IPS-20b (cell line): Measurements from ENCODE around the gene IGFBP1.
"Not testable (repeated sequence)": the region's sequence is repeated elsewhere in the genome, so short reads cannot be mapped to it uniquely, and the experiment has no call there.

Experiments used
- H3K27ac ChIP-seq: one replicate; pipeline ENCODE4 v1.5.1; 2013; ENCODE audit warnings: low read length
- H3K27me3 ChIP-seq: 2 replicates; pipeline ENCODE4 v1.6.1; 2013; ENCODE audit warnings: mild to moderate bottlenecking, low read length, inconsistent platforms; ENCODE audit not compliant: insufficient read depth
- H3K36me3 ChIP-seq: 2 replicates; pipeline ENCODE4 v1.6.1; 2013; ENCODE audit warnings: low read depth, mild to moderate bottlenecking, inconsistent platforms, low read length, moderate library complexity; ENCODE audit not compliant: insufficient read depth
- H3K4me1 ChIP-seq: 2 replicates; pipeline ENCODE4 v1.6.1; 2013; ENCODE audit warnings: mild to moderate bottlenecking, control low read depth, inconsistent platforms, low read length, moderate library complexity; ENCODE audit not compliant: insufficient read depth
- H3K4me3 ChIP-seq: 2 replicates; pipeline ENCODE4 v1.5.1; 2013; ENCODE audit warnings: mild to moderate bottlenecking, low read length, inconsistent platforms
- H3K9ac ChIP-seq: 2 replicates; pipeline ENCODE4 v1.6.1; 2013; ENCODE audit warnings: low read depth, mild to moderate bottlenecking, inconsistent platforms, low read length, moderate library complexity
- H3K9me3 ChIP-seq: 2 replicates; pipeline ENCODE4 v1.6.1; 2013; ENCODE audit warnings: mild to moderate bottlenecking, low read depth, low read length, inconsistent platforms; ENCODE audit not compliant: insufficient read depth

The IGFBP1 gene

GRCh38 chr7:45888185-45888992 lies at the start of gene IGFBP1:
Gene IGFBP1 (plus strand): TSS chr7:45888488. CDS start chr7:45888653, 165 bp downstream.
- Histone ChIP-seq H3K9me3 (no peaks in the 10 kb centered on the region), H3K36me3 (no peaks in the 10 kb centered on the region), H3K27me3 (peaks cover 65% of the 10 kb centered on the region), H3K4me1 (peaks cover 6% of the 10 kb centered on the region), H3K27ac (no peak within 1 kb of the TSS), H3K4me3 (peak within 1 kb of the TSS; percentile 63), H3K9ac (no peak within 1 kb of the TSS)

DNA sequence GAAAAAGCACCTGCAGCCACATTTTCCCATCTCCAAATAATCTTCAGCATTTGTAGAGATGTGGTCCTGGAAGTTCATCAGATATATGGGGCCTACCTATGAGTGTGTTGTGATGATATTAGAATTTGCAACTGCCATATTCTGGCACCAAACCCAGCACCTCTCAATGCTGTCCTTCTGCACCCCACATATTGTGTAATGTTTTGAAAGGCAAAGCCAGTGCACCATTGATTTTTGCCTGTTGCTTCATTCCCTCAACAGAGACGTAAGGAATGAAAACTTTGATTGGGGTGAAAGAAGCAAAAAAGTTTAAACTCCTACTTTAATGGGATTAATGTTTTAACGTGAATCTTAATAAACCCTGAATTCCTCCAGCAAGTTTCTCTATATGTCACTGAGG lies 49.4 kb upstream of the IGFBP1 start:
- not testable (repeated sequence) for H3K9me3 ChIP-seq, H3K36me3 ChIP-seq, H3K4me3 ChIP-seq, H3K27ac ChIP-seq, H3K9ac ChIP-seq, H3K4me1 ChIP-seq, H3K27me3 ChIP-seq

- H3K36me3 ChIP-seq, H3K4me3 ChIP-seq, H3K27ac ChIP-seq, H3K27me3 ChIP-seq, H3K9me3 ChIP-seq, H3K4me1 ChIP-seq, H3K9ac ChIP-seq: not testable (repeated sequence)
These were observed 46.2 kb upstream of the IGFBP1 start for GRCh38 chr7:45841926-45842717.

- not testable (repeated sequence) for H3K9me3 ChIP-seq, H3K27me3 ChIP-seq, H3K4me3 ChIP-seq, H3K9ac ChIP-seq, H3K27ac ChIP-seq, H3K36me3 ChIP-seq, H3K4me1 ChIP-seq
These were observed 41.8 kb upstream of the IGFBP1 start for GRCh38 chr7:45846536-45846935.

- not testable (repeated sequence) for H3K36me3 ChIP-seq, H3K27me3 ChIP-seq, H3K27ac ChIP-seq, H3K9me3 ChIP-seq, H3K4me1 ChIP-seq, H3K9ac ChIP-seq, H3K4me3 ChIP-seq
These were observed 39.6 kb upstream of the IGFBP1 start for GRCh38 chr7:45848734-45849133.

- H3K27me3 ChIP-seq, H3K4me1 ChIP-seq, H3K36me3 ChIP-seq, H3K9me3 ChIP-seq, H3K9ac ChIP-seq, H3K27ac ChIP-seq, H3K4me3 ChIP-seq: not testable (repeated sequence)
These were observed 35.3 kb upstream of the IGFBP1 start for GRCh38 chr7:45852984-45853383.

- not testable (repeated sequence) for H3K4me3 ChIP-seq, H3K9me3 ChIP-seq, H3K4me1 ChIP-seq, H3K27ac ChIP-seq, H3K27me3 ChIP-seq, H3K9ac ChIP-seq, H3K36me3 ChIP-seq
These were observed 34.8 kb upstream of the IGFBP1 start for GRCh38 chr7:45853491-45853890.

DNA sequence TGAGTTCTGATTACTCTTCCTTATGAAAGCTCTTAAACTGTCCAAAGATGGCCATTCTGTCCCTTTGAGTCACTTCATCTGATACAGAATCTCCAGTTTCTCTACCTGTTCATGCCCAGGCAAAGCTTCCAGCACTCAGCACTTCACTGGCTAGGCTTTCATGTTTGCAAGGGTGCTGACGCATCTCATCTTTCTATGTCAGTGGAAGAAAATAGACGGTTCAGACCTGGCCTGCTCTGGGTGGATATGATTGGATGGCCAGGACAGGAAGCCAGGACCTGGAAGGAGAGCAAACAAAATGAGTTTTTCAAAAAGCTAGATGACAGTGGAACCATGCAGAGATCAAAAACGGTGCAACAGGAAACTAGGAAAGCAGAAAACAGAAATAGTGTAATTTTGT lies 32.6 kb upstream of the IGFBP1 start:
- not testable (repeated sequence) for H3K36me3 ChIP-seq, H3K9ac ChIP-seq, H3K4me1 ChIP-seq, H3K4me3 ChIP-seq, H3K27me3 ChIP-seq, H3K9me3 ChIP-seq, H3K27ac ChIP-seq

DNA sequence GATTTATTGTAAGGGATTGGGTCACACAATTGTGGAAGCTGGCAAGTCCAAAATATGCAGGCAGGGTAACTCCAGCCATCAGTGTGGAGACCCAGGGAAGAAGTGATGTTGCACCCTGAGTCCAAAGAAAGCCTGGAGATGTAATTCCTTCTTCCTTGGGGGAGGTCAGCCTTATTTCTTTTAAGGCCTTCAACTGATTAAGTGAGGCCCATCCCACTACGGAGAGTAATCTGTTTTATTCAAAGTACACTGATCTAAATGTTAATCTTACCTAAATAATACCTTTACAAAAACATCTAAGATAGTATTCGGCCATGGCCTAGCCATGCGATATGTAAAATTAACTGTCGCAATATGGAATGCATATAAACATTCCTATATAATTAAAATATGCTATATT lies 31.4 kb upstream of the IGFBP1 start:
- H3K27me3 ChIP-seq, H3K4me1 ChIP-seq, H3K9me3 ChIP-seq, H3K36me3 ChIP-seq, H3K9ac ChIP-seq, H3K27ac ChIP-seq, H3K4me3 ChIP-seq: not testable (repeated sequence)

DNA sequence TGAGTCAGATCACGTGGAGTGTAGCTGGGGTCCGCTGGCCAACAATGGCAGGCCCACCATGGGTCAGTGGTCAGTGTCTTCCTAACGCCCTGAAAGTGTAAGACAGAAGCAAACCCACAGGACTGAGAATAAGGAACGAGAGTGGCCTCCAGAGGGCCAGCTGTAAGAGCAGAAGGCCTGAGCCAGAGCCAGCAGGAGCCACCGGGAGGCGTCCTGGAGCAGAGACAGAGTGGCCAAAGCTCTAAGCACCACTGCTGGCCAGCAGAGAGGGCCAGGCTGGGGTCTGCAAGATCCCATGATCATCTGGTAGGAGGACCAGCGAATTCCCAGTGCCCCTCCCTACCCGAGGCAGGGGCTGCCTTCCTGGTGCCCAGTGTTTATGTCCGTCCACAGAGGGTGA lies 24.6 kb upstream of the IGFBP1 start:
- Histone ChIP-seq H3K4me1 (no peaks in the 10 kb centered on the region), H3K9ac (no peak overlapping the region), H3K4me3 (no peak overlapping the region), H3K36me3 (no peaks in the 10 kb centered on the region), H3K9me3 (no peaks in the 10 kb centered on the region), H3K27me3 (no peaks in the 10 kb centered on the region), H3K27ac (no peak overlapping the region)

DNA sequence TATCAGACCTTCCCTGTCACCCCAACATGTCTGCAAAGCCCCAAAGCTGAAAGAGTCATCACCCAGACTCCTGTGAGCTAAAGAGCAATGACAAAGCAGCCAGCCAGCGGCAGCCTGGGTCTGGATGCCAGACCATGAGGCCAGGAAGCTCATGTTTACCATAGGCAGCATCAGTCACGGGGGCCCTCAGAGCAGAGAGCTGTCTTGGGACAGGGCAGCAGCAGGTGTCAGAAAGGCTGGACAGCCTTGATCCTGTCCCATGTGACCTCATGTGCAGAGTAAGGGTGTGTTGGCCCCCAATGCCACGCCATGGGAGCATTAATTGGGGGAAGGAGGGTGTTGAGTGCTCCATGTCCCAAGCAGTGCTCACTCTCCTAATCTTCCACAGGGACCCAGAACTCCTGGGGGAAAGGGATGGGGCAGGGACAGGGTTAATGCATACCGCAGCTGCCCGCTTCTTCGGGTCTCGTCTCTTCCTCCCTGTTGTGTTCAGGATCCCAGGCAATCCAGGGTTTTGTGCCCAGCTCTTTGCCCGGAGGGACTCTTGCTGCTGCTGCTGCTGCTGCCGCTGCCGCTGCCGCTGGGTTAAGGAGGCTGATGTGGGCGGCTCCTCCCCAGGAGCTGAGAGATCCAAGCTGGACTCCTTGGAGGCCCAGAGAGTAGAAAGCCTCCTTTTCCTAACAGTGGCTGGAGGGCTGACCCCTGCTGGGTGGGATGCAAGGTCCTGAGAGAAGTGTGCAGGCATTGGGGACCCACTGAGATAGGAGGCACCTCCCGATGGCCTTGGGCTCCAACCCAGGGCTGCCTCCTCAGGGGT lies 22.5 kb upstream of the IGFBP1 start:
- Histone ChIP-seq H3K4me1 (no peaks in the 10 kb centered on the region), H3K27ac (no peak overlapping the region), H3K4me3 (no peak overlapping the region), H3K9me3 (no peaks in the 10 kb centered on the region), H3K9ac (no peak overlapping the region), H3K27me3 (no peaks in the 10 kb centered on the region), H3K36me3 (no peaks in the 10 kb centered on the region)
